Karpas-422 (cell line): ENCODE data around the gene RBM20. TPM values are rescaled to one million over a fixed set of nuclear protein-coding genes. Genes with fewer than 3 reads are reported as not detected.

Experiments used
- DNase-seq: peaks from one replicate; pipeline ENCODE4 v3.0.0-alpha.2; 2015
- H2AFZ ChIP-seq: fragments of 200-600 bp; sonication (generic); 2 replicates; pipeline ENCODE4 v1.6.1; 2014; ENCODE audit warnings: antibody characterized with exemption, low read length, mixed read lengths
- H3K27ac ChIP-seq: fragments of 200-600 bp; sonication (generic); 2 replicates; pipeline ENCODE4 v1.5.1; 2014; ENCODE audit warnings: mild to moderate bottlenecking, low read length, moderate library complexity
- H3K27me3 ChIP-seq: fragments of 200-600 bp; sonication (generic); 2 replicates; pipeline ENCODE4 v1.6.1; 2014; ENCODE audit warnings: low read length, mixed read lengths
- H3K36me3 ChIP-seq: fragments of 200-600 bp; sonication (generic); 2 replicates; pipeline ENCODE4 v1.6.1; 2014; ENCODE audit warnings: low read length, mixed read lengths; ENCODE audit not compliant: insufficient read depth
- H3K4me1 ChIP-seq: fragments of 200-600 bp; sonication (generic); 2 replicates; pipeline ENCODE4 v1.6.1; 2014; ENCODE audit warnings: mild to moderate bottlenecking, low read length, mixed read lengths
- H3K4me2 ChIP-seq: fragments of 200-600 bp; sonication (generic); 2 replicates; pipeline ENCODE4 v1.6.1; 2014; ENCODE audit warnings: low read length, low read depth, mild to moderate bottlenecking; ENCODE audit not compliant: poor library complexity, severe bottlenecking
- H3K4me3 ChIP-seq: fragments of 200-600 bp; sonication (generic); 2 replicates; pipeline ENCODE4 v1.5.1; 2014; ENCODE audit warnings: mild to moderate bottlenecking, antibody characterized with exemption, low read length, mixed read lengths
- H3K79me2 ChIP-seq: fragments of 200-600 bp; sonication (generic); 2 replicates; pipeline ENCODE4 v1.6.1; 2014; ENCODE audit warnings: mild to moderate bottlenecking, low read length, mixed read lengths
- H3K9ac ChIP-seq: fragments of 200-600 bp; sonication (generic); 2 replicates; pipeline ENCODE4 v1.6.0; 2014; ENCODE audit warnings: low read length
- H3K9me2 ChIP-seq: fragments of 200-600 bp; sonication (generic), shearing (Covaris generic); replicated peaks from 2 replicates; pipeline ENCODE4 v1.6.0; 2014; ENCODE audit warnings: mild to moderate bottlenecking, low read length, moderate library complexity; ENCODE audit not compliant: insufficient read depth
- H3K9me3 ChIP-seq: fragments of 300-700, 200-600 bp; sonication (generic); 2 replicates; pipeline ENCODE4 v1.6.1; 2014; ENCODE audit warnings: low read length, mixed read lengths
- H4K20me1 ChIP-seq: fragments of 200-600 bp; sonication (generic); 2 replicates; pipeline ENCODE4 v1.6.1; 2014; ENCODE audit warnings: mild to moderate bottlenecking, antibody characterized with exemption, low read length, low read depth; ENCODE audit not compliant: insufficient read depth
- small RNA-seq: library from RNA; depleted of rRNA; stranded (forward); fragments of <200 nt; gene quantifications from one replicate; pipeline ENCODE3, GENCODE V24; 2014
- total RNA-seq: library from RNA; depleted of rRNA; stranded (reverse); fragments of >200 nt; shearing (Covaris generic); gene quantifications from 2 replicates; pipeline ENCODE4 v1.2.3, GENCODE V29; 2014; ENCODE audit warnings: low replicate concordance; rRNA removed

RBM20 gene
- total RNA-seq, 1 experiment from 2014 or later, result not detected

- Histone ChIP-seq H3K79me2 (peaks cover 8% of the 10 kb centered on the region; the same call in 1 of the 2 replicates), H3K36me3 (peaks cover 36% of the 10 kb centered on the region), H3K9me3 (no peaks in the 10 kb centered on the region), H4K20me1 (no peaks in the 10 kb centered on the region), H3K9me2 (no peaks in the 10 kb centered on the region), H3K4me2 (no peak overlapping the region), H3K27me3 (no peaks in the 10 kb centered on the region), H2AFZ (no peak overlapping the region), H3K4me3 (no peak overlapping the region), H3K9ac (no peak overlapping the region), H3K4me1 (no peaks in the 10 kb centered on the region), H3K27ac (no peak overlapping the region)
- DNase-seq, result no peak
Observed at GRCh38 chr10:110885932-110886674, 242.0 kb downstream of the RBM20 start.

- Histone ChIP-seq H3K9me3 (no peaks in the 10 kb centered on the region), H3K9ac (no peak overlapping the region), H3K27ac (no peak overlapping the region), H3K4me1 (no peaks in the 10 kb centered on the region), H3K4me2 (no peak overlapping the region), H2AFZ (no peak overlapping the region), H3K4me3 (no peak overlapping the region), H3K27me3 (no peaks in the 10 kb centered on the region), H3K36me3 (peaks cover 33% of the 10 kb centered on the region), H4K20me1 (no peaks in the 10 kb centered on the region), H3K9me2 (no peaks in the 10 kb centered on the region), H3K79me2 (peaks cover 8% of the 10 kb centered on the region; the same call in 1 of the 2 replicates)
- no peak for DNase-seq
Observed at GRCh38 chr10:110887560-110887959, 243.4 kb downstream of the RBM20 start.

Small RNA genes lying within 50 kb of the gene (small RNA-seq; reads per million reads assigned to genes)
- not detected for gene RF00019
- not detected for gene RN7SKP288
- gene RNA5SP327, result not detected

Other genes with a start within 250 kb of the RBM20 start
- gene DUSP5, start 146.4 kb upstream of the RBM20 start, total RNA-seq, result 23.6 and 26.6 TPM in 2 replicates
- 40.4 and 42.3 TPM in 2 replicates for gene SMC3, start 76.6 kb upstream of the RBM20 start, total RNA-seq
- gene PDCD4, start 227.6 kb downstream of the RBM20 start, total RNA-seq, result 40.0 and 77.4 TPM in 2 replicates